GM19324 (cell line): ENCODE measurements around the gene KLC1.

Source experiments
- ATAC-seq: cut with Tn5 transposase; IDR thresholded peaks from one replicate; pipeline ENCODE4 v1.9.1; 2021; ENCODE audit warnings: mild to moderate bottlenecking, moderate library complexity; ENCODE audit not compliant: unreplicated experiment, low FRiP score

The KLC1 gene

DNA sequence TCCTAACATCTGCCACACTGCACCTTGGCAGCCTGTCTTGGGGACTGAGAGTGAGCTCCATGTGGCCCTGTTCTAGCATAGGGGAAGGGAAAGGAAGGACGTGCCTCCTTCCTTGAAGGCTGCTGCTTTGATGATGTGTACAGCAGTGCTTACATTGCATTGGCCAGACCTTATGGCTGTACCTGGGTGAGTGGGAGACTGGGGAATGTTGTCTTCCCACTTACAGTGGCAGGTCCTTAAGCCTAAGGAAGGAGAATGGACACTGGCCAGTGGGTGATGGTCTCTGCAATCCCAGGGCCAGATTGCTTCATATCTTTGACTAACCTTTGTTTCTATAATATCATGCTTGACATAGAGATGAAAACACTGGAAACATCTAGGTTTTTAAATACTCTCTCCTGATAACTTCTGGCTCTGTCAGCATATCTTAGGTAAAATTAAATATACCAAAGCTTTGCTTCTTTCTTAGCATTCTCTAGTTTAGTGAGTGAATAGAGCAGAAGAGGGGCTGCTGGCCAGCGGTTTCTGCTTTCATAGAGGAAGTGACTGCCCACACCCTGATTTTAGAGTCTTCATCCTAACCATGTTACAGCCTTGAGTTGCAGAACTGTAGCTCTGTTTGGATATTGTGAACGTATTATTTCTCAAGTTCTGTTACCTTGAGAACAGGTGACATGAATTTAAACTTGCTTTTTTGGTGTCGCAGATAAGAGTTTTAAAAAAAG is 27.2 kb downstream of the KLC1 start:
- no peak for ATAC-seq

DNA sequence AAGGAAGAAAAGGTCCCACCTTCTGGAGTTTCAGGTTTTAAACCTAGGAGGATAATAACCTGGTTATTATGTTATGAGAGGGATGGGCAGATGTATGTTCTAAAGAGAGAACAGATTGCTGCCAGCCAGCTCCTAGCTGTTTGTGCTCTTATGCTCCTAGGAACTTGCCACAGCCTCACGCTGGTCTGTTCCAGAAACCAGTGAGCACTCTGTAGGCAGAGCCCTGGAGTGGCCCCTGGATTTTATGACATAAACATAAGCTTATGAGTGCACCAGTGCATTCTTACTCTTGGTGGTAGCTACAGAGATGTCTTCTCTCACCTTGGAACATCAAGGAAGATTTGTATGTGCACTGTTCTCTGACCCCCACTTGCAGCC is 27.7 kb downstream of the KLC1 start:
- ATAC-seq = no peak

DNA sequence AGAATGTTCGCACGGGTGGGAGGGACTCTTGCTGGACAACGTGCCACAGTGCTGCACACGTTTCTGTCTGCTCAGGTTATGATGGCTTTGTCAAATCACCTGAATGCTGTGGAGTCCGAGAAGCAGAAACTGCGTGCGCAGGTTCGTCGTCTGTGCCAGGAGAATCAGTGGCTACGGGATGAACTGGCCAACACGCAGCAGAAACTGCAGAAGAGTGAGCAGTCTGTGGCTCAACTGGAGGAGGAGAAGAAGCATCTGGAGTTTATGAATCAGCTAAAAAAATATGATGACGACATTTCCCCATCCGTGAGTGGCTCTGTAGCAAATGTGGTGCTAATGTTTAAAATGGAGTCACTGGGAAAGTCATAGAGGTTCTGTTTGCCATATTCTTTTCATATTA is 28.5 kb downstream of the KLC1 start:
- no peak for ATAC-seq

DNA sequence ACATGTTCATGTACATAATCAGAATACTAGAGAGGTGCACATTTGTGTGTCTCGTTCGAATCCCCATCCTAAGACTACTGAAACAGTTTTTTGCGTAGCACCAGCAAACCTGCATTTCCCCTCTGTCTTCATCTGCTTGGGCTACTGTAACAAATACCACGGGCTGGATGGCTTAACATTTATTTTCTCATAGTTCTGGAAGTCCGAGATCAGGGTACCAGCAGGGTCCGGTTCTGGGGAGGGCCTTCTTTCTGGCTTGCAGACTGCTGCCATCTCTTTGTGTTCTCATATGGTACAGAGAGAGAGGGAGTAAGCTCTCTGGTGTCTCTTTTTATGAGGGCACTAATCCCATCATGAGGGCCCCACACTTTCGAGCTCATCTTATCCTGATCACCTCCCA is 30.6 kb downstream of the KLC1 start:
- no peak for ATAC-seq

DNA sequence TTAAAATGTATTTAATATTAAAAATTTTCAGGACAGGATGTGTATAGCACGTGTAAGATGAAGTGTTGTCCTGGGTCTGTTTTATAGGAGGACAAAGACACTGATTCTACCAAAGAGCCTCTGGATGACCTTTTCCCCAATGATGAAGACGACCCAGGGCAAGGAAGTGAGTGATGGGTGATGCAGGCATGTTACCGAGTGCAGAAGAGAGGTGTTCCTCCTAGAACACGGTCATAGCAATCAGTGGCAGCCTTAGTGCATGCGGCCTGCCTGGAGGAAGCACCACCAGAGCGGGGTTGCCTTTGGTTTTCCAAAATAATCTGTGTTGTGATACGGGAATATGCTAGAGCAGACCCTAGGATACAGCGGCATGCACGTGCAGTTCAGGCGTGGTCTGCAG is 33.0 kb downstream of the KLC1 start:
- no peak for ATAC-seq

DNA sequence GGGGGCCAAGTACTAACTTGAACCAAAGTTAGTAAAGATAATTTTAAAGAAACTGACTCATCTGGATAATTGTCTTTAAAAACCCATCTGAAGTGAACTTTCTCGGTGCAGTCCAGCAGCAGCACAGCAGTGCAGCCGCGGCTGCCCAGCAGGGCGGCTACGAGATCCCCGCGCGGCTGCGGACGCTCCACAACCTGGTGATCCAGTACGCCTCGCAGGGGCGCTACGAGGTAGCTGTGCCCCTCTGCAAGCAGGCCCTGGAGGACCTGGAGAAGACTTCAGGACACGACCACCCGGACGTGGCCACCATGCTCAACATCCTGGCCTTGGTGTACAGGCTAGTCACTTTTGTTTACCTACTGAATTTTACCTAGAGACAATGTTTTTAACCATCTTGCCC is 33.6 kb downstream of the KLC1 start:
- no peak for ATAC-seq

DNA sequence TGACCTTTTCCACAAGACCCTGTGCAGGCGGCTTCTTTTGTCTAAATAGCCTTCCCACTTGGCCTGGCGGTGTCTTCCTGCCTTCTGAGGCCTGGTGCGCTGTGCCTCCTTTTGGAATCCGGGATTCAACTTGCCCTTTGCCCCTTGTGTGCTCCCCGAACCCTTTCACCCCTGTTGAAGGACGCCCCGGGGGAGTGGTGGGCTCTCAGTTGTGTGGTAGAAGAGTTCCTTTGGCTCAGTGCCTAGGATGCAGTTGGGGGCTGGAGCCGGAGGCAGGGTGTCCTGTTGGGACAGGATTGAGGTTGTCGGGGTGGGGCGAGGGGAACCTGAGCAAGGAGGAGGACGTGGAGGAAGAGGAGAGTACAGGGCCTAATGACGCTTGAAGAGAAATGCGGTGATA is 34.5 kb downstream of the KLC1 start:
- ATAC-seq = no peak

DNA sequence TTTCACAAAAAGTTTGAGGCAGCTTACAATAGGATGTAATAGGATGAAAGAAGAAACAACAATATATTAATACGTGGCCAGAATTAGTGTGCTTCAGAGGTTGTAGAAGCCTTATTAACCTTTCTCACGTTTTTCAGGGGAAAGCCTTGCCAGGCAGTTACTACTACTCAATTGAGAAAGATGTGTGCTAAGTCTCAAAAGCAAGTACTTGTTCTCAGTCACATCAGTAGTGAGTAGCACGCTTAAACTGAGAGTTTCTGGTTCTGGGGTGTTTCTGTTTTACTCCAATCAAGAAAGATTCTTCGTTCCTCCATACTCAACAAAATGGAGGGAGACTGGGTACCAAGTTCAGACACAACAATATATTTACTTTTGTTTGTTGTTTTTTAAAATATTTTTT is 38.7 kb downstream of the KLC1 start:
- no peak for ATAC-seq

DNA sequence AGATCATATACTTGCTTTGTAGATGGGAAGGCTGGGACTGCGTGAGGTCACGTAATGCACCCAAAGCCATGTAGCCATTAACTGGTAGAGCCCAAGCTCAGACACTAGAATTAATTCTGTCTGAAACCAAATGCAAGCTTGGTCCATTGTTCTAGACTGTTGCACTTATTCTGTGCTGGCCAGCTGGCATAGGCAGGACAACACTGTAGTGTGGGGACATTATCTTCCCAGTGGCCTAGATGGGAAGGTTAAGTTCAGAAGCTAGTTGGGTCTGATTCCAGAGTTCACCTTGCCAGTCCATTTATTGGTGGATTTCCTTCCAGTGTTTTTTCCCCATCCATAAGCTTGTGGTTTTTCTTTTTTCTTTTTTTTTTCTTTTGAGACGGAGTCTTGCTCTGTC is 39.1 kb downstream of the KLC1 start:
- no peak for ATAC-seq

DNA sequence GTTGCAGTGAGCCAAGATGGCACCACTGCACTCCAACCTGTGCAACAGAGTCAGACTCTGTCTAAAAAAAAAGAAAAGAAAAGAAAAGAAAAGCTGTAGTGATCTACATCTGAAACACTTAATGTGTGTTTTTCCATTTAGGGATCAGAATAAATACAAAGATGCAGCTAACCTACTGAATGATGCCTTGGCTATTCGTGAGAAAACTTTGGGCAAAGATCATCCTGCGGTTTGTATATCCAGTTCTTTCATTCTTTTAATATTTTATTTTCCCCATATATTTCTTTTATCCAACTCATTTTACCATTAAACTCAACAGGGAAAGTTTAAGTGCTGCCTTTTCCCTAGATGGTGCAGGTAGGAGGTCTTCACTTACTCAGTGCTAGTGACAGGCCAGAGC is 40.4 kb downstream of the KLC1 start:
- ATAC-seq = no peak

DNA sequence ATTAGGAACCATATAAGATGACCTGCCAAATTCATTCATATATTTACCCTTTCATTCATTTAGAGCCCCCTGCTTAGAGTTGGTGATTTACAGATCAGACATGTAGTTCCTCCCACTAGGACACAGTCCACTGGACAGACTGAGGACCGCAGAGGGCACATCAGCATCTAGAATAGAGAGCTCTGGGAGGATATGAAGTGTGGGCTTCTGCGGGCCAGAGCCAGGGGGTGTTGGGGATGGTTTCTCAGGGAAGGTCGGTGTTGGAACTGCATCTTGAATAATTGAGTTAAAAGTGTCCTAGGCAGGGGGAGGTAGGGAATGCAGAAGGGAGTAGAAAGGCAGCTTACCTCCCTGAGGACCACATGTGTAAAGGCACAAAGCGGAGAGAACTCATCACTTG is 42.9 kb downstream of the KLC1 start:
- no peak for ATAC-seq

DNA sequence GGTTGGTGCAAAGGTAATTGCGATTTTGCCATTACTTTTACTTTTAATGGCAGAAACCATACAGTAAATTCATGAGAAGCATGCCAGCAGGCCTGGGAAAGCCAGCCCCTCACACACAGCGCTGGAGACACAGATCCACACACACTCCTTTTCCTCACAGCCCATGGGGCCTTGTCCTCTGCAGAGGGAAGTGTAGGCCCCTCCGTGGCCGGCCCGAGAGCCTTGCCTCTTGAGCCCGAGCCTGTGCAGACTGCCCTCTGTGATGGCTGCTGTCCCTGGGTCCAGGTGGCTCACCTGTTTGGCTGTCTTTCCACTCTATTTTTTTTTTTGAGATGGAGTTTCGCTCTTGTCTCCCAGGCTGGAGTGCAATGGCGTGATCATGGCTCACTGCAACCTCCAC is 46.9 kb downstream of the KLC1 start:
- ATAC-seq = no peak

DNA sequence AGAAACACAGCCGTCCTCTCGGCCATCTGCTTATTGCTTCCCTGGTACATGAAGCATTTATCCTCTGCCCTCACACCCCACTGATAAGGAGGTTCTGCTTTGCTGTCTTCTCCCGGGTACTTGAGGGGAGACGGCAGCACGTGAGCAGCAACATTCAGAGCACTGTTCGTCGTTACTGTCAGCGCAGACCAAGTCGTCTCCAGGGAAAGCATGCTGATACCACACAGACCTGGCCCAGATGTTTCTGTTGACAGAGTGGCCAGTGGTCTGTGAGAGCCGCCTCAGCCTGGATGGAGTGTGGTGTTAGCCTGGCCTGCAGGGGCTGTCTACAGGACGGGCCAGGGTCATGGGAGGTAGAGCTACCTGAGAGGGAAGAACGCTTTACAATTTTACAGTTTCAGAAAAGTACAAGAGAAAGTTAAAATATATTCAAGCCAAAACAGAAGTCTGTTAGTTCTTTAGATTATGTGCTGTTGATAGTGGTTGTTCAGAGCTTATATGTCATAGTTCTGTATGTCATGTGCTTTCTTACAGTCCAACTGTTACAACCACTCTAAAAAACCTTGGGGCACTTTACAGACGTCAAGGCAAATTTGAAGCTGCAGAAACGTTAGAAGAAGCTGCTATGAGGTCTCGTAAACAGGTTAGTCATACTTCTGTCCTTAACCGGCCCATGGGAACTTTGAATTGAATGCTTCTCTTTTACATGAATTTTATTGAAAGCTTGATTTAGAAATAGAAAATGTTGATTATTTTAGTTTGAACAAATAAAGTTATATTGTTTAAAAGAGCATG is 48.1 kb downstream of the KLC1 start:
- ATAC-seq = no peak

DNA sequence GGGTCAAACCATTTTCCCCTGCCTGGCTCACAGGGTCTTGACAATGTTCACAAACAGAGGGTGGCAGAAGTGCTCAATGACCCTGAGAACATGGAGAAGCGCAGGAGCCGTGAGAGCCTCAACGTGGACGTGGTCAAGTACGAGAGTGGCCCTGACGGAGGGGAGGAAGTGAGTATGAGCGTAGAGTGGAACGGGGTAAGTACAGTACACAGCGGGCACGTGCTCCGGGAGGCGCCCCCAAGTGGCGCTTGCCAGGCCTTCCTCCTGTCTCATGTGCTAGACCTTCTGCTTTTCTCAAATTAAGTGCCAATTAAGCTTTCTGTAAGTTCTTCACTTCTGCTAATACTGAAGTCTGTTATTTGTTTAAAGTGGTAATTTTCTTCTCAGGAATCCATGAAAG is 50.3 kb downstream of the KLC1 start:
- peak; percentile 66 for ATAC-seq

DNA sequence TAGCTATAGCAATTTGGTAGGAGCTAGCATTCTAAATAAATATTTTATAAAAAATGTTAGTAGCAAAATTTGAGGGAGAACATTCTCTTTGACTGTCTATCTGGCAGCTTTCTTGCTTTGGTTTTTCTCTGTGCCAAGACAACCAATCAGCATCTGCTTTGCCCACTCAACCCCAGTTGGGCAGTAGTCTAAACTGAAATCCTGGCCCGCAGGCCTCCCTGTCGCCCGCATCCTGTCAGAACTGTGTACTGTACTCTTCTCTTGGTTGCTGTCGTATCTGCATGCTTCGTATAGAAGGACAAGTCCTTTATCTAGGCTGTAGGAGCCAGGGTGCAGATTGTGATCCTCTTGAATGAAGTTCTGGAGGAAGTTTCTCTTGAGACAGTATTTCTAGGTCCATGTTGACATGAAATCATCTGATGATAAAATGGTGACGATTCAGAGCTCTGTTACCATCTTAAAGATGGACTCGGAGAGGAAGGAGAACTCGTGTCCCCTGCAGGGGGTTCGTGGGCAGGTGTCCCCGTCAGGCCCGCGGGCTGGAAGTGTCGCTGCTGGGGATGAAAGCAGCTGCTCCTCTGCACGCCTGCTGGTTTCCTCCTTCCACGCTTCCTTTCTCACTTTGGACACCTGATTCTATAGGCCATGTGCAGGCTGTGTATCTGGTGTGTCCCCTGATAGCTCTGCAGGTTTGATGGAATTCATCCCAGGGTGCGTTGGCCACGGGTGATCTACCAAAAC is 51.6 kb downstream of the KLC1 start:
- ATAC-seq = no peak

DNA sequence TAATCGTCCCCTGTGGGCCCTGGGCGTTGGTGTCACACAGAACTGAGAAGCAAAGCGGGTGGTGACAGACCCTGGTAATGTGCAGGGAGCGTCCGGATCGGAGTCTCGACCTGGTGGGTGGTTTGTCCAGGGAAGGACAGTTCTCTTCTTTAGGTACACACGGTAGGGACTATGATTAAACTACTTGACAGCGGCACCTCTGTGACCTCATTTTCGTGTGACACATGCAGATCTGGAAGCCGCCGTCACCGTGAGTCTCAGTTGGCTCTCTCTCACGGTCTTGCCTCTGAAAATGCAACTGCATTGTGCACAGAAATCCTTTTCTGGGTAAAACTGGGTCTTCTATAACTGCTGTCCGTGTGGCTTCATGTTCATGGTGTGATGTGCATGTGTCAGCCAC is 54.1 kb downstream of the KLC1 start:
- no peak for ATAC-seq

DNA sequence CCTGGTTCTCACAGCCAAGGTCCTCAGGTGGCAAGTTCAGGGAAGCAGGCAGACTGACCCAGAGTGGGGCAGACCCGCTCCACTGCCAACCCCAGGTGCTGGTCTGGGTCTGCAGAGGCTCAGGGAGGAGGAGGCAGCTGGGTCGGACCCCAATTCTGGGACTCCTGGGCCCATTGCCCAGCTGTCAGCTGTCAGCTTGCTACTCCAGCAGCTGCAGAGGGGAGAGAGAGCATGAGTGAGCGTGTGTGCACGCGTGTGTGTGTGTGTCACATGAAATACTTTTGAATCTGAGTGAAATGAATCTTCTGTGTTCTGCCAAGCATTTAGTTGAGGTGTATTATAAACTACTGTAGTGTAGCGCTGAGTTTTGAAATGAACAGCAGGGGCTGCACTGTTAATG is 55.5 kb downstream of the KLC1 start:
- ATAC-seq = no peak

DNA sequence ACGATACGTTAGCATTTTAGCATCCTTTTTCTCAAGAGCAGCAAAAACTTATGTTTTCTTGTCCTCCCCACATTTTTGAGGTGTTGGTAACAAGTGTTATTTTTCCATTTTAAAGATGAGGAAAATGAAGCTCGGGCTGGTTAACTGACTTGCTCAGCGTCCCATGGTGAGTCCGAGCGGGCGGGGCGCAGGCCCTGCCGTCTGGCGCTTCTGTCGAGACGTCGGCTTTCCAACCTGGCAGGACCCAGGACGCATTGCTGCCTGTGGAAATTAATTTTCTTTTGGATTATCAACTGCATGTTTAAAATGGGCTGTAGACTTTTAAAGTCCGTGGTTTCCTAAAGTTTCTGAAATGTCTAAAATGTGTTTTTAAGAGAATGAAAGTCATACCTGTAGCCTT is 55.9 kb downstream of the KLC1 start:
- ATAC-seq = no peak

DNA sequence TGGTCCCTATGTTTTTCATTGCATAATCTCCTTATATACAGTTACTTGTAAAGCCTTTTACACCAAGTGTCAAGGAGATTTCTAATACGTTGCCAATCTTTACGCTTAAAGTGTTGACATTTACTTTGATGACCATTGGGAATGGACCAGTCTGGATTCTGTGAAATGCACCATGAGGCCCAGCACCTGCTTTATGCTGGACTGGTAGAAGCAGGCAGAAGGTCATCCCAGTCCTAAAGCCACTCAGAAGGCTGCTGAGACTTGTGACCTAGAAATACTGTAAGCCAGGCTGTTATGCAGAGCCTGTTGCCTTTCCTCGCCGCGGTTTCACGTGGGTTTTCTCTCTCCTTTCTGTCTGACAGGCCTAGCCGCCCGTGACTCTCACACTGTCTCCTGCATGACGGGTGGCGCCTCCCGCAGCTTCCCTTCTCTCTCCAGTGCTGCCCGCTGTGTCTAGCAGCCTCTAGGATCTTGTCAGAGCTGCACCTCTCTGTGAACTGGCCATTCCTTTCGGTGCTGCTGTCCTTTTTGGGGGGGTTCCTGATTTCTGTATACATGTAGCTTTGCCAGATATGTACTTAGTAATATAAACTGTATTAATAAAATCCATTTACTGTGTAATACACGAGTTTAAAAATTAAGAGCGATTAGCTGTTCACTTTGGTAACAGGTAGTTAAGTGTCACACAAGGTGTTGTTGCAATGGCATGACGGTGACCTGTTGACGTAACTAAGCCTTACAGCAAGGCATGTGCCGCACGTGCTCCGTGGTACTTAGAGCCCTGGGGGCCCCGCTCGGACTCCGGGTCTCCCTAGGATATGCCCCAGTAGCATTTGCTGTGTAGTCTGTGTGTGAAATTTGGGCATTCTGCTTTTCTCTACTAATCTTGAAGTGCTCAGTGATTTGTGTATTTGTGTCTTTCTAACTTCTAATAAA is 56.5 kb downstream of the KLC1 start:
- ATAC-seq = no peak

DNA sequence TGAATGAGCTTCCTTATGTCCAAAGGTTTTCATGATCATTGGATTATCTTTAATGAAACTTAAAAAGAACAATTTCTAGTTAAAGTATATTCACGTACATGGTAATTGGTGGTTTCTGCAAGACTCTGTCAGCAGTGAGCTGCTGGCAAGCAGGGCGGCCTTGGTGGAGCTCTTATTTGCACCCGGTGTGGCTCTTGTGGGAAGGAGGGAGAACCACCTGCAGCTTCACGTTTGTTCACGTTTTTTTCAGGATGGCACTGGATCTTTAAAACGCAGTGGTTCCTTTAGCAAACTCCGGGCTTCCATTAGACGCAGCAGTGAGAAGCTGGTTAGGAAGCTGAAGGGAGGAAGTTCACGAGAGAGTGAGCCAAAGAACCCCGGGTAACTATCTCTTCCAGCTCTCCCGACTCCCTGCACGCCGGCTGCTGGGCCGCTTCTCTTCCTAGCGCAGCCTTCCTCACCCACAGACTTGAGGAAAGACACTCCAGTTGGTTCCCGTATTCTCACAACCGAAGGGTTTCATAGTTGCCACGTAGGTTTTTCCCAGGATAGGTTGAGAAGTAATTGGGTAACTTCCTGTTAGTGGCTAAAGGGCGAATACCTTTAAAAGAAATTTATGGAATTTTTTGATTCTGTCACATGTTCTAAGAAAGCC is 57.9 kb downstream of the KLC1 start:
- no peak for ATAC-seq
